GM20000 (cell line): ENCODE data around the gene NOS1AP.

ENCODE experiments used
- DNase-seq: peaks from one replicate; pipeline ENCODE4 v3.0.0; 2012; ENCODE audit warnings: low spot score
- CTCF ChIP-seq: IDR thresholded peaks from 2 replicates; pipeline ENCODE4 v1.5.1; 2012; ENCODE audit warnings: mild to moderate bottlenecking, control low read depth; ENCODE audit errors: extremely low read depth, missing control alignments

NOS1AP gene

GRCh38 chr1:162371611-162372010 is 302.1 kb downstream of the NOS1AP start:
- no peak for DNase-seq
- TF ChIP-seq CTCF: no peak

GRCh38 chr1:162372159-162373071 is 302.9 kb downstream of the NOS1AP start:
- no peak for DNase-seq
- no peak for TF ChIP-seq CTCF

GRCh38 chr1:162373072-162373427 is 303.6 kb downstream of the NOS1AP start:
- DNase-seq: no peak
- TF ChIP-seq CTCF: no peak

GRCh38 chr1:162373541-162374260 is 304.2 kb downstream of the NOS1AP start:
- DNase-seq: no peak
- TF ChIP-seq CTCF: no peak

GRCh38 chr1:162374406-162374805 is 304.9 kb downstream of the NOS1AP start:
- no peak for DNase-seq
- TF ChIP-seq CTCF: no peak

GRCh38 chr1:162375463-162375862 is 306.0 kb downstream of the NOS1AP start:
- no peak for TF ChIP-seq CTCF

GRCh38 chr1:162376691-162377090 is 307.2 kb downstream of the NOS1AP start, which contains the start of gene SPATA46:
Gene SPATA46, minus strand, starts transcription at chr1:162376854. Its CDS starts 64 bp downstream, at chr1:162376790.
- DNase-seq: no peak
- TF ChIP-seq CTCF: no peak

More at GRCh38 chr1:162375463-162375862, 306.0 kb downstream of the NOS1AP start:
- DNase-seq: no peak
